Frontal cortex (tissue), 4 donors: Measurements from ENCODE around the gene PIWIL1. TPM values are rescaled to one million over a fixed set of nuclear protein-coding genes. Genes with fewer than 3 reads are reported as not detected.

Experiments
- DNase-seq, 2 donors: peaks; one replicate each; pipeline ENCODE4 v3.0.0; 2012; ENCODE audit warnings: low spot score in 2 of 2
- FAIRE-seq: peaks from 2 replicates; lab custom pipeline; 2012; peaks lifted over from hg19 to GRCh38; lab: Jason Lieb, UNC
- total RNA-seq: library from RNA; depleted of rRNA; stranded (reverse); fragments of >200 nt; gene quantifications from one replicate; pipeline ENCODE4 v1.2.3, GENCODE V29; 2014
- donor health status: control.
- donor health status: control.
- donor health status: control.

PIWIL1 gene
- total RNA-seq, 1 donor from 2014 or later = not detected

DNA sequence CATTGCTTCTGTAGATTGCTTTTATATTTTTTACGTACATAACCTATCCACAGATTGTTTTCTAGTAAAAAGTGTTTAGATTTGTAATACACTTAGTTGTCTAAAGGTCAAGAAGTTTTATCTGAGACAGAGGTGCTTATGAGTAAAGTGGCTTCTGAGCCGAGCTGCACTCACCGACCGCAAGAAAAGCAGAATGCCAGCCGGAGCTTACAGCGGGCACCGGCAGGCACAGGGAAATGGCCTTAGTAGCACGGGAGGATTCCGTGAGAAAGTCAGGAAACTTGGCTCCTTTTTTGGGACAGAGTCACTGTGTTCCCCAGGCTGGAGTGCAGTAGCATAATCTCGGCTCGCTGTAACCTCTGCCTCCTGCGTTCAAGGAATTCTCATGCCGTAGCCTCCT lies 29.8 kb downstream of the PIWIL1 start:
- FAIRE-seq (no peak), DNase-seq (no peak)

DNA sequence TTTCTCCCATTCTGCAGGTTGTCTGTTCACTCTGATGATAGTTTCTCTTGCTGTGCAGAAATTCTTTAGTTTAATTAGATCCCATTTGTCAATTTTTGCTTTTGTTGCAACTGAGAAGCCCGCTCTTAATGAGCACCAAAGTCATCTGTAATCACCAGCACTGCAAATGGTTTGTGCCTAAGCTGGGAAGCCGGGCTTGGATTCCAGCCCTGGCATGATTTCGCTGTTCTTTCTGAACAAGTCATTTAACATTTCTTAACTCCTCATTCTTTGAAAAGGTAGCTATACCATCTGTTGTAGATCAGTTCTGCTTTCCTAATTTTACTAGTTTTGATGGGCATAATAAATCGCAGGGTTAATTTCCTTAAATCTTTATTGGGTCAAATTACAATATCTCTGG lies 32.1 kb downstream of the PIWIL1 start:
- FAIRE-seq = no peak
- DNase-seq = no peak

DNA sequence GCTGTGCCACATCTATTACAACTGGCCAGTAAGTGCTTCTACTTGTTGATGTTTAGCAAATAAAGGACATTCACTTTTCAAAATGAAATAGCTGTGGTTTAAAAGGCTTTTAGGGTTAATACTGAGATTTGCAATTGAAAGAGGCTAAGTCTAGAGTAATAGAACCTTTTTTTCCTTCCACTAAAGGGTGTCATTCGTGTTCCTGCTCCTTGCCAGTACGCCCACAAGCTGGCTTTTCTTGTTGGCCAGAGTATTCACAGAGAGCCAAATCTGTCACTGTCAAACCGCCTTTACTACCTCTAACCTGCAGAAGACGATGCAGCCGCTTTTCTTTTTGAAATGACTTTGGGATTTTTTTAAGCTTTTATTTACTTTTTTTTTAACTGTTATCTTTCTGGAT lies 33.6 kb downstream of the PIWIL1 start:
- no peak for DNase-seq
- no peak for FAIRE-seq

DNA sequence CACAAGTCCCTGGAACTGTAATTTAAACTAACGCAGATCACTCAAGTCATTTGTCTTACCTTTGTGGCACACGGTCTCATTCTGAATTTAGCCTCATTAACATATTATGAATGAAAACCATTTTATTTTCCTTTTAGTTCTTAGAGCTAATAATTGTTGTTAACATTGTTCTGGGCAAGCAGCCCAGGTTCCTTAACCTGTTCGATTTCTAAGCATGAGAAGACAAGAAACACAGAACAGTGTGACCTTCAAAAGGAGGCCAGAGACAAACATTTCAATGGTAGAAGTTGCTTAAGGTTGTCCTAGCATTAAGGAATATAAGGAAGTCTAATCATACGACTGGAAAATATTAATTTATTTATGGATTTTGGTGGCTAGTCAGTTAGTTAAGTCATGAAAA lies 35.2 kb downstream of the PIWIL1 start:
- no peak for FAIRE-seq
- DNase-seq = no peak

DNA sequence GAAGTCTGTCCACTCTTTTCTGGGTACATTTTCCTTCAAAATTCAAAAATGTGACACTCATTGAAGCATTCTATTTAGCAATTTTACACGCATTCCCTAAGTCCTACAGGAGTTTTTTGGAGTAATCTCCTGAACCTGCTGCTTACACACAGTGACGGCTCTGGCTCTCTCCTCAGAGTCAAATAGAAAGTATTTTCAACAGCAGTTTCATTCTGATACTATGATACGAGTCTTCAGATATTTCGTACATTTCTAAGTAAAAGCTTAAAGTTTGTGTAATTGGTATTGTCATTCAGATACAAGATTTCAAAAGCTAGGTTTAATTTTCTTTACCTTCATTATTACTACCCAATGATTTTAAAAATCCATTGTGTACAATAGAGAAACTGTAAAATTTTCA lies 36.4 kb downstream of the PIWIL1 start:
- FAIRE-seq (no peak), DNase-seq (no peak)

DNA sequence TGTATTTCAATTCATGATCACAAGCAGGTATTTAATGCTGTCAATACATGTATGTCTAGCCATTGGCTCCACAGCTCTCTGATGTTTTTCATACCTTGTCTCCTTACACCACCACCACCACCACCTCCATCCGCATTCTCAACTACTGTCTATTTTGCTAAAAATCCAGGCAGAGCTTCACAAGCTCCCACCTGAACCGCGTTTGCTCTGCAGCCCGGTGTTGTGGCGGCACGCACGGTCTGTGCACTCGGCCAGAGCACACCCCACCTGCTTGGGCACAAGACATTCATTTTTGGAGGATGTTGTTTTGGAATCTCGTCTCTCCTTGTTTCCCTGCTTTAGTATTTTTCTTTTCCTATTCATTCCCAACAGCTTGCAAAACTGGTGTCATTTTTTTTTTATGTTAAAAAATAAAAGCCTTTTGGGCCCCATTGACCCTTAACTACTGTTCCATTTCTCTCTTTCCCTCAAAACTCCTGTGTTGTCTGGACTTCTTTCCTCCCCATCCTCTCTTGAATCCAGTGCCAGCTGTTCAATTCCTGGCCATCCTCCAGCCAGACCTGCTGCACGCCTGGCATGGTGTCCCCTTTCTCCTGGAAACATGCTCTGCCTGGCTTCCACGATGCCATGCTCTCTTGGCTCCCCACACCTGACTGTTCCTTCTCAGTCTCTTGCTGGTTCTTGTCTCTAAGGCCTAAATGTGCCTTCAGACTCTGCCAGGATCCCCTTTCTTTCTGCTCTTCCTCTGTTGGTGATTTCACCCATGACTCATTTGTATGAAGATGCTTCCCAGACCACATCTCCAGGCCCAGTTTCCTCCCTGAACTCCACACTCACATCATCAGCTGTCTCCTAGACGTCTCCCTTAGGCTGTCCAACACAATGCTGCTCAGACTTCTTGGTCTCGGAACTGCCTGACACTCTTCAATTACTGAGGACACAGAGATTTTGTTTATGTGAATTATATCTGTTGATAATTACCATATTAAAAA lies 37.9 kb downstream of the PIWIL1 start:
- FAIRE-seq (no peak), DNase-seq (no peak)

DNA sequence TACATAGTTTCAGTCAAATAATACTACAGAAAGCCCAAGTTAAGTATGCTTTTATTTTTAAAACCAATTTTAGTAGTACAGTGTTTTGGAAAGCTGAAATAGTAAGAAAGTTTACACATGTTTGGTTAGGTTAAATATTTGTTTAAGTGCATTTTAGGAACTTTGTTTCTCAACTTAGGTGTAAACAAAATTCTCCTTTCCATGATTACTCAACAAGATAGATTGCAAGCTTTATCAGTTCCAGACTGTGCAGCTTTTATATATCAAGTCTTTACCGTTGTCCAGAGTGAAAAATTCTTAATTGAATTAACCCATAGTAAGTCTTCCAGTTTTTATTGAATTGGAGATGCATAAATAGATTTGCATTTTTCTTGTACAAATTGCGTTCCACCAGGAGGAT lies 45.1 kb downstream of the PIWIL1 start:
- DNase-seq (no peak), FAIRE-seq (no peak)

DNA sequence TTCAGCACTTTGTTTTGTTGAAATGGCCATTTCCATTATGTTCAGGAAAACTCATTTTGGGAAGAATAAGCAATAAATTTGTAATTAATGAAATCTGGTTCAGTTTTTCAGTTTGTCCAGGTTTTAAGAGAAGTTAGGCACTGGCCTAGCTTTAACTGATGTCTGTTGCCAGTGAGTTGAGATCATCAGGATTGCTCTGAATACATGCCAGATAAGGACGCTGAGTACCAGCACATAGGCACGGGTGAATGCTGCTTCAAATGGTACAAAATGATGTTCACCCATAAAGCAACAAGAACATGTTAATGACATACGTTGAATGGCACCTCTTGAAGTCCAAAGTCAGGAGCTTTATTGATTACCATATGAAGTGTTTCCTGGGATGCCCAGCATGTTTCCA lies 46.5 kb downstream of the PIWIL1 start:
- DNase-seq (no peak), FAIRE-seq (no peak)

DNA sequence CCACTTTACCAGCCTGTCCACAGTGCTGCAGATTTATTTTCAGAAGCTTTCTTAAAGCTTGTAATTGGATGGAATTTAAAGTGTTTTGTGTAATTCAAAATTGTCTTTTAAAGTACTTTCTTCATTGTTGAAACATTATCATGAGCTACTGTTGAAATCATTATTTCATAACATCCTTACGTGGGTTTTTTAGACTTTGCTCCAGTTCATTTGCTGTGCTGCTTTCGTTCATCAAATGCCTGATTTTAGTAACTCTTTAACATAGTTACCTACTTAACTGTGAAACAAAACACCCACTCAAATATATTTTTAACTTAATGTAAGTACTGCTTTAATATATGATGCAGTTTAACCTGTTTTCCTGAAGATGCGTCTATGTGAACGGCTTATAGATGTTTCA lies 47.5 kb downstream of the PIWIL1 start:
- DNase-seq (no peak), FAIRE-seq (no peak)

DNA sequence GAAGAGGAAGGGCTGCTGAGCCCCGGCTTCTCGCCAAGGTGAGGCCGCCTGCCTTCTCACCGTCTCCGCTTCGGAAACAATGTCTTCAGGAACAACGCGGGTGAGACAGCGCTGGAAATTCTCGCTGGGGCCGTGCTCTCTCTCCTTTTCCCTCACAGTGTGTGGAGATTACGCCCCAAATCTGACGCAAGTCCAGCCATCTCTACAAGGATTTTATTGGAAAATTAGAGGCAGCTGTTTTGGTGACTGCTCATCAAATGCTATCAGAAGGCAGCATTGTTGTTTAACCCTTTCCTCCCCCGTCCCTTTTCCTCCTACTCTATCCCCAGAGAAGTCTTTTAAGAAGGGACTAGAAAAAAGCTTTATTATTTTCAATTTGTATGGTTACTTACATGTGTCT lies 53.5 kb downstream of the PIWIL1 start:
- no peak for DNase-seq

DNA sequence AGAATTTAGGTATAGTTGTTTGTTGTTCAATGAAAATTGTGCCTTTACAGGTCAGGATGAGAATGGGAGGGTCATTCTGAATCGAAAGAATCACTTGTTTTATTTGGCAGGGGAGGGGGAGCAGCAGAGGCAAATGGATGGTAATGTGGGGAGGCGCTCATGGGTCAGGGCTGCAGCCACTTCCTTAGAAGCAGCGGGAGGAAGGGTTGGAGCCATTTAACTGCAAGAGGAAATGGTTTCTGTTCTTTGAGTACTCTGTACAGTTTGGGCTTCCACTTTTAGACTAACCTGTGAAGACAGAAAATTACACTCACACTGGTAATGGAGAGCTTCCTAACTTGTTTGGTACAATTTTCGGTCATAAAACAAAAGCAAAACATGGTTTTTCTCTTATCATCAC lies 57.2 kb downstream of the PIWIL1 start:
- no peak for FAIRE-seq

More for the DNA sequence above, 53.5 kb downstream of the PIWIL1 start:
- no peak for FAIRE-seq

DNA sequence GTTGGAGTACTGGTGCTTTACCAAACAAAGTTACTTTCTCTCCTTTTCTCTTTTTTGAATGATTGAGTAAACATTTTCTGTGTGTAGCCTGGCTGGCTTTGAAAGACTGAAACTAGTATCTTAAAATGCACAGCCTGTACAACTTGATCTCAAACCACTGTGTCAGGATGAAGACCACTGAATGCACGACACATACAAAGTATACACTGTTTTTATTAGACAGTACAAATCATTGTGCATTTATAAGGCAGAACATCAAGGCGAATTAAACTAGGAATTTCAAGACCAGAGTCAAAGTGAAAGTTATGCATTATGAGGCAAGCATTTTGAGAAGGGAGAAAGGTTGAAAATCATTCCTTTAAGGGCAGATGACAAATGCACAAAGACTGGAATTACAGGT lies 59.0 kb downstream of the PIWIL1 start:
- FAIRE-seq (no peak), DNase-seq (no peak)

More for the DNA sequence above, 57.2 kb downstream of the PIWIL1 start:
- DNase-seq = no peak

DNA sequence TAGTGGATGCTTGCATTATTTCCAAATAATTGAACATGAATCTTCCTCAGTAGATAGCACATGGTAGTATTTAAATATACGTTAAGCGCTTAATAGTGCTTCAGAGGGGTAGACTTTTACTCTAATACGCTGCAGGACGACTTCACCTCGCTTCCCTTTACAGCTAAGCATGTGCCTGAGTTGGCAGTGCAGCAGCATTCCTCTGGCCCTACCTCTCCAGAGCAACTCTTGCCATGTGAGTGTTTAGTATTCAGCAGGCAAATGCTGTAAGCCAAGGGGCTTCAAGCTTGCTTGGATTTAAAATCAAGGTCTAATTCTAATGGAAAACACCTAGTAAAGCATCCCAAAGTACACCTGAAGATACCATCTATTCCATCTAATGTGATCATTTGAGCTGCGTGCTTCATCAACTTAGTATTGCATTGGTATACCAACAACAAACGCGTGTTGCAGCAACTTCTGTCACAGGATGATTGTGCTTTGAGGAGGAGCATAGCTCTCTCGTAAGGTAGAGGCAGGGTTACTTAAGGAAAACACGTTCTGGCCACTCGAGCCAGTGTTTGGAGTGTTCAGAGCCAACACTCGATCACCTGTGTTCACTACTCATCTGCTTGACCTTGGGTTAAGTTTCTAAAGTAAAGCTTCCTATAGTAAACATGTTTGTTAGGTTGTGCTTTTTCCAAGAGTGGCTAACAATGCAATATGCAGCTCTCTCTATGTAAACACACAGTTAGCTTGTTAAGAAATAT lies 60.6 kb downstream of the PIWIL1 start:
- DNase-seq (no peak), FAIRE-seq (no peak)

DNA sequence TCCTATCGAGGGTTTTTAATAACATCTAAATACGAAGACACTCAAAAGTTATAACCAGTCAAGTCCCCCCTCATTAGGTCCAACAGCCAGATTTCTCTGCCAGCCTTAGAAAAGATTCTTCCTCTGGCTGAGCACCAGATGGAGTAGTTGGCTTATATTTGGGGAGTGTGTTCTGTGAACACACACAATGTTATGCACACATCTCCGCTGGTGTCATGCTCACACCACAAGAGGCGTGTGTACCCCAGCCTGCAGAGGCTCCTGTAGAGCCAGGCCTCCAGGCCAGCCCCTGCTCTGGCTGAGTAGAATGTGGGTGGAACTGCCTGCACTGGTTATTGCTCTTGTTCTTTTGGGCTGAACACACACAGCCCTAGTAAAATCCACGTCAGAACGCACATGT lies 64.0 kb downstream of the PIWIL1 start:
- FAIRE-seq = no peak
- no peak for DNase-seq

DNA sequence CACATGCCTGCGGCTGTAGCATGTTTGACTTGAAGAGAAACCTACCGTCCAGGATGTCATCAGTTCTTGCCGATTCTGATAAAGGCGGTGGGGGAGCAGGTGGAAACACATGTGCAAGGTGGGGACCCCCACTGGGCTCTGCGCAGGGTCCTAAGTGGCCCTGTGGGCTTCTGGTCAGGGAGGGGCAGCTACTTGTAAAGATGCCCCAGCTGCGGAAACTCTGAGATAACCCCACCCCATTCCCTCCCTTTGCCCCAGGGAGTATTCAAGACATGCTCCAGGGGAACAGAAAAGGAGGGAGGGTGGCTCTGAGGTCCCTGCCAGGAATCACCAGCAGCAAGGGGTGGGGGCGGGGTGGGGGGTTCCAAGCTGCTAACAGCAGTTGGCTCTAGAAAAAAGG lies 67.6 kb downstream of the PIWIL1 start:
- FAIRE-seq (no peak), DNase-seq (no peak)

DNA sequence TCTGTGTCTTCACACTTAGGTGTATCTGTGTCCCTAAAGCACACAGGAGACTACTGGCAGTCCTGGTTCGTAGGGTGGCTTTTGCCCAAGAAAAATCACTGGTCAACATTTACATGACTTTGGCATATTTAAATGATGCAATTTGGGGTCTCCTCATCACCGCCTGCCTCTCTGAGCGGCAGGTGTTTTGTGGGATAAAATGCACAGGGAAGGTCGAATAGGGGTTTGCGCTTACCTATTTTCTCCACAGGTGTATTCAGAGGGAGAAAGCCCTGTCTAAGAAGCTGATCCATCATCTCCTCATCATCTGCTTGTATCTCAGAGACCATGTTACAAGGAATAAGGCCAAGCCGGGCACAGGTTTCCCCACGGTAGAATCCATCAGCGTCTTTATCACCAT lies 74.7 kb downstream of the PIWIL1 start:
- no peak for FAIRE-seq
- DNase-seq = no peak

DNA sequence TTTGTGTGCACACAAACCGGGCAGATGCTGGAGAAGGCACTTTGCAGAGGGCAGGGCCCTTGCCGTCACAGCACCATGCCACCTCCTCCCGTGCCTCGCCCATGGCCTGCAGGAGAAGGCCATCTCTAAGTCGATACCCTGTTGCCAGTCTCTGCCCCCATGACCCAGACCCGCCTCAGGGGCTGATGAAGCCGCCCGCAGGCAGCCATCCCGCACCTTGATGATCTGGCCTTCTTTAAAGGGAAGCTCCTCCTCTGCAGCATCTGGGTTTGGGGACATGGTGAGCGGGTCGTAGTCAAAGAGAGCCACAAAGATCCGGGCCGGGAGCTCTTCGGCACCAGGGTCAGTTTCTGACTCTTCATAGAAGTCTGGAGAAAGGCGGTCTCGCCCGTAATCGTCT lies 76.2 kb downstream of the PIWIL1 start:
- no peak for FAIRE-seq
- no peak for DNase-seq

DNA sequence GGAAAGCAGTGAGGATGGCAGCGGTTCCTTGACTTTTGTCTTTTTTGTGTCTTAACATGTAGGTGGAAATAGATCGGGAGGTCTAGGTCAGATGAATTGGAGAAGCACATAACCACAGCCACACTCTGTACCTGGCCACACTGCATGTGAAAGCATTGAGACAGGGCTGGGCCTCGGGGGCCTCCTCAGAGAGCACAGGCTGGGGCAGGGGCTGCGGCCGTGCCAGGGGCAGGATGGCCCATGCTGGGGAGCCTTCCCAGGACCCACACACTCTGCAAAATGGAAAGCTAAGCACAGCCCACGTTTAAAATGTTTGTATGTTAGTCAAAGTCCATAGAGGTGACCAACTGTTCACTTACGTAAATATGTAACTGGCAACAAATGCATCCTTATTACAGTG lies 76.7 kb downstream of the PIWIL1 start:
- no peak for FAIRE-seq
- DNase-seq = no peak

DNA sequence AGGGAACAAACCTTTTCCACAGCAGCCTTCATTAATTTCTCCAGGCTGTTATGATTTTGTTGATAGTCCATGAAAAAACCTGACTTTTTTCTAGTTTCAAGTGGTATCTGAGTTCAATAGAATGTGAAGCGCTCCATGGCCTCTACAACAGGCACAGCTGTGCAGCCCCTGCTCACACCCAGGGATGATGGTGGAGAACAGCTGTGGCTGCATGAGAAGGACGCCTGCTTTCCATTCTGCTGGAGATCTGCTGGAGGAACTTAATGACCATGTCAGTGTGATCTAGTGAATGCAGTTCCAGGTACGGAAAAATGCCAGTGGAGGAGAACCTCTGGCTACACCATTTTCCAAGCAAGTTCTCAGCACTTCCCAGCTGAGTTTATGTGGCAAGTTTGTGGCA lies 80.6 kb downstream of the PIWIL1 start:
- DNase-seq = no peak
- no peak for FAIRE-seq

DNA sequence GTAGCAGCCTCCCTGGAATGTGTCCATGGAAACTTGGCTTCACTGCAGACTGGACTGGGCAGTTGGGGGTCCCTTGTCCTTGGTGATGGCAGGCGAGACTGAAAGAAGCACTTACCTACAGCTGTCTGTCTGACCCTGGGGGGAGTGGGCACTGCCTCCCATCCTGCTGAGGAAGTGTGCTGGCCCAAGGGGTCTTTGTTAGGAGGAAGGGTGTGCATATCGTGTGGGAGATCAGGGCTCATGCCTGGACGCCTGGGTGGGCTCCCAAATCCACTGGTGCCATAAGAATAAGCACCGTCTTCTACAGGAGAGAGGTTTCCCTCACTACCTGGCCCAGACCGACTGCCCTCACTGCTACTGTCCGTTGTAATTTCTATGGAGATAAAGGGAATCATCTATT lies 81.4 kb downstream of the PIWIL1 start:
- DNase-seq (no peak), FAIRE-seq (no peak)

DNA sequence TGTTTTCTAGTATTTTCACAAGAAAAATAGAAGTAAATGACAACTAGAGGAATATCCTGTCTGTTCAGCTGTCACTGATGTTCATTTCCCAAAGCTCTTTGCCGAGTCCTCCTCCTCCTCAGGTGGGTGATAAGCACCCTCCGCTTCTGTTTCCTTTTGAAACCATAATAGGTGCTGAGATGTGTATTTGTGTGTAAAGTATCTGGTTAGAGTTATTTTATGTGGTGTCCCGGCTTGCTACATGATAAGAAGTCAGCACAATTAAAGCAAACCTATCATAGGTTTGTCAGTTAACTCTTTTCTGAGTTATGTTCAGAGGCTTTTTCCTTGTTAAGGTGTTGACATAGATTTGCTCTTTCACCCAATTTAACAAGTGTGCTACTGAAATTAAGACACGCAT lies 82.4 kb downstream of the PIWIL1 start:
- no peak for DNase-seq
- FAIRE-seq = no peak
